Stimulated activated CD4-positive, alpha-beta T cell treated with anti-CD3 and anti-CD28 coated beads, TNF-alpha, amount 100 ng/mL, for 4 hours (primary cell): Measurements from ENCODE around the gene PRCD.
"Not testable (repeated sequence)": the region's sequence is repeated elsewhere in the genome, so short reads cannot be mapped to it uniquely, and the experiment has no call there.

Experiments used
- DNase-seq, 3 experiments: peaks; one replicate each; pipeline ENCODE4 v3.0.0-alpha.2; 2020; ENCODE audit warnings: low read depth in 3 of 3

Gene PRCD

DNA sequence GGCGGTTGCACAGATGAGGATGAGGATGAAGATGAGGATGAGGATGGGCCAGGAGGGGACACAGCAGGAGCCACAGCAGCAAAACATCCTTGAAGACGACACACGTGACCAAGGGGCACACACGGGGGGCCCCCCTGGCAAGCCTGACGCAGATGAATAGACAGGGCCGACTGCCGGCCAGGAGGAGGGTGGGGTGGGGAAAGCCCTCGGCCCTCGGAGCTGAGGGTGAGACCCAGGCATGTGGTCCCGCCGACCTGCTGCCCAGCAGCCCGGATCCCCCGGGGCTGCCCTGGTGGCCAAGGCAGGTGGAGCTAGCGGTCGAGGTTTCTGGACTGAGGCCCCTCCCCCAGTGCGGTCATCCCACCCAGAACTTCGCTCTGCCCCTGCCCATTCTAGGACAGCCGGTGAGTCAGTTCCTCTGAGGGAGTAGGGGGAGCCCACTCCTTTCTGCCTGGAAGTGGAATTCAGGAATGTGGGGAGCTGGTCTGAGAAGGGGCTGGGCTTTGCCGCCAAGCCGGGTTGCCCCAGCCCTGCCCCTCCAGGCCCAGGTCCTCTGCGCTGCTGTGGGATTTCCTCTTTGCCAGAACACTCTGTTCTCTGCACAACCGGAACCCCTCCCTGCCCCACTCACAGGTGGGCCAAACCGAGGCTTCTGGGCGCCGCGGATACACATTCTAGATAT, 12.3 kb upstream of the PRCD start:
- DNase-seq, result no peak

DNA sequence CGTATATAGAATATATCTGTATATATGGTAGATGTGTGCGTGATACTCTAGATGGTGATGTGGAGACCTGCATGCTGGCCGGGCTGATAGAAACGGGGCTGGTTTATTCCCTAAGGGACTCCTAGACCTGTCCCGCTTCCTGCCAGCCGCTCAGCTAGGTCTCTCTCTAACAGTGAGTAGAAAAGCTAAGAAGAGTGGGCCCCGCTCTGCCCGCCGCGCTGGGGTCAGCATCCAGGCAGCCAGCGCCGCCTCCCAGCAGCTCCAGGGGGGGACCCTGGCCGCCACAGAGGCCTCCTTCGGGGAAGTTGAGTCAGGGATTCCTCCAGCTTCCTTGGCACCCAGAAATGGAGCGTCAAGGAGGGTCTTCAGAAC, 11.7 kb upstream of the PRCD start:
- no peak for DNase-seq

DNA sequence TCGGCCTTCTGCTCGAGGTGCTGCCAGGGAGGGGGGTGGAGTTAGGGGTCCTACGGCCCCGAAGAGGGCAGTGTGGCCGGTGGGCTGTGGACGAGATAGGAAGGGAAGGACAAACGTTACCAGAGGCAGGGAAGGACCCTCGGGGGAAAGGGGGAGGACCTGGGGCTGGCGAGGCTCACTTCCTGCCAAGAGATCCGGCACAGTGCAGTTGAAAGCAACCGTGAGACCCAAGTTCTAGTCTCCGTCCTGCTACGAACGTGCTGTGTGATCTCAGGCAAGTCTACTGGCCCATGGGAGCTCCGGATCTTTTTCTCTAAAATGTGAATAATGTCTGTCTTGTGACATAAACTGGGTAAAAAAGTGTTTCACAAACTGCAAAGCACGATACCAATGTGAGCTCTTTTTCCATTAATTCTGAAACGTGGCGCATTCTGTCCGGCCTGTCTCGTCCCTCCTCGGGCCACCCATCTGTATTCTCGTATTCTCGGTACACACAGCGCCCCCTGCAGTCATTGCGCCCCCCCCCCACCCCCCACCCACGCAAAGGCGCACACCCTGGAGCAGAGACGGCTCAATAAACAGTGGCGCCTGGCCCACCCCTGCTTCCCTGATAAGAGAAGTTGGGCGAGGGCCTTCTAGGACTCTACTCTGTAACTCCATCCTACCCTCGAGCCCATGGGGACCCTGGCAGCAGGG, 11.2 kb upstream of the PRCD start:
- no peak for DNase-seq

DNA sequence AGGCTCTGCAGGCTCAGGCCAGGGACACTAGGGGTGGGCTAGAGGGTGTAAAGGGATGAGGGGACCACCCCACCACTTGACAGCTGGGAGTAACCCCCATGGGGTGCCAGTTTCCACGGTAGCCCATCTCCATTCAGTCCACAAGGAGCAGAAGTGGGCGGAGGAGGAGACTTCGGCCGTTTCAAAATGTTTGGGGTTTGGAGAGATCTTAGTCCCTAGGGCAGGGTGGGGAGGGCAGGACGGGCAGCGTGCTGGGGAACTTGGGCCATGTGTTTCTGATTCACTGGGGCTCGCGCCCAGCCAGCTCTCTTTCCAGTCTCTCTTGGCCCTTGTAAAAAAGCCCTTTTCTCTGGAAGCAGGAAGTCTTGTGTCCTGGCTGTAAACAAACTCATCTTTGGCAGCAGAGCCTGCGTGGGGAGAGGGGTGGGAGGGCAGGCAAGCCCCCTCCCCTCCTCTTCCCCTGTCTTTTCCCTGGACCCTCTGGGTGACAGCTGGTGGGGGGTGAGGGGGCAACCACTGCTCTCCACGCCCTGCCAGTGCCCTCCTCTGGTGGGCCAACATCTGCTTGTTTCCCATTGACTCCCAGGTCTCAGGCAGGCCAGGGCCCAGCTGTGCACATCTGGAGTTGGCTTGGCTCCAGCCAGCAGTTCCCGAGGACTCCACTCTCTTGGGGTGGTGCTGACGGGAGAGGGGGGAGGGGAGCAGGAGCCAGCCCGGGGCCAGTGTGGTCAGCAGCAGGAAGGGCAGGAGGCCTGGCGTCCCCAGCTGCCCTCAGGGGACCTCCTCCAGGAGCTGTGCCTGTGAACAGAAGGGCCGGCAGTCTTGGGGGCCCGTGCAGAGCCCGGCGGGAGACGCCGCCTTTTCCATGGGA, 10.4 kb upstream of the PRCD start:
- no peak for DNase-seq

DNA sequence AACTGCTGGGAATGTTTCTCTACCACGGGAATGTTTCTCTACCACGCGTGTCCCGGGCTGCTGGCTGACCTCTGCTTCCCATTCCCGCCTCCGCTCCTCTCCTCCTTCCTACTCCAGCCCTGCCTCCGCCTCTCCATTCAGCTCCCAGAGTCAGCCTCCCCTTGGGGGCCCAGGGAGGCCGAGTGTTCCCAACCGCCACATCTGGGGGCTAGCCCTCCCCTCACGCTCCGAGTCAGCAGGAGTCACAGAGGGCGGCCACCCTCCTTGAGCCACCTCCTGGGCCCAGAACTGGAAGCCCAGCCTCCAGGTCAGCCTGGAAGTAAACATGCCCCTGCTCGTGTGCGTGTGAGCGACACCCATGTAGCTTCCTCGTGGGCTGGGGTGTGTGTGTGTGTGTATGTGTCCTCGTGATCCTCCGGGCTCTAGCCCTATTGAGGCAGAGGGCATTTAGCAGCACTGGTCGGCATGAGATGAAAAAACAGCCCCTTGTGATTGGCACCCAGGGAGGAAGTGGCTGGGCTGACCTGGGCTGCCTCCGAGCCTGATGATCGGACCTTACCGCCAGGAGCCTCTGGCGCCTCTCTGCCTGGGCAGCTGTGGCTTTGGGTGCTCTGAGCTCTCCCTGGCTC, 9.6 kb upstream of the PRCD start:
- DNase-seq, result no peak

DNA sequence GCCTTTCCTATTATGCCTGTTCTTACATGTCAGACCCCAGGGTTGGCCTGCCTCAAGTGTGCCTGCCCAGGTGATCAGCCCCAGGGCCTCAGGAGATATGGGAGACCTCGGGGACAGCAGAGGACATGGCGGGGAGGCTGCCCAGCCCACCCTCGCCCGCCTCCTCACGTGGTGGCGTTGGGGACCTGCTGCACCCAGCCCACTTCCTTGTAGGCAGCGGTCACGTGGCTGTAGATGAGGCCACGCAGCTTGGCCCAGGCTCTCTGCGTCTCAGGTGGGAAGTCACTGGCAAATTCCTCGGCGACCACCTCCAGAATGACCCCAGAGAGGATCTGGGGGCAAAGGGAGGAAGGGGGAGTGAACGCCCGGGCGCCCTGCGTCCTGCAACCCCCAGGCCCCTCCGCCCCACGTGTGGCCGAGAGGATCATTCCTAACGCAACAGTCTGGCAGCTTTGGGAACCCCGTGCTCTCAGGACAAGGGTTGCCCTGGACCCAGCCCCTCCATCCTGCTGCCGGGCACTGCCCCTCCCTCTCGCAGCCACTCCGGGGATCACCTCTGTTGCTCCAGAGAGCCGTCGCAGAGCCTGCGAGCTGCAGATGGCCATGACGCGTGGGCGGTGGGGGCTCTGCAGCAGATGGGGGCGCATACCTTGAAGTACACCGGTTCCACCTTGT, 8.9 kb upstream of the PRCD start:
- DNase-seq, result no peak

DNA sequence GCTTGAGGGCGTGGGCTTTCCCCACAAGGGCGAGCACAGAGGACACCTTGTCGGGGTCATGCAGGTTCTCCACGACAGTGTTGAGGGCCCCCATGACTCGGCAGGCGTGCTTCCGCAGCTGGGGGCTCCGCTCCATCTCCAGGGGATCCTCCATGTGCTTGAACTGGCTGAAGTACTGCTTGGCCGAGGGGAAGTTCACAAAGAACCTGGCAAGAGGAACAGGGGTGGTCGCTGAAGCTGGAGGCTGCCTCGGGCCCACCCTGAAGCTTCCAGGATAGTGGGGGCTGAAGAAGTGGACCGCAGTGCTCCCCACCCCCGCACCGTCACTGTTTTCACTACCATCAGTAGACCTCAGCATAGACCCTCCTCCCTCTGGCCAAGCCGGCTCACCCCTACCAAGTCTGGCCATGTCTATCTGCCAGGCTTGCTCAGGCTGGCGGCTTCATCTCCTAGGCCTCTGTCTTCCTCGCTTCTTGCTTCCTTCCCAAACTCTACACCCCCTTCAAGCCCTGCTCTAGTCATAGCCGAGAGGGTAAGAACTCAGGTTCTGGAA, 8.3 kb upstream of the PRCD start:
- no peak for DNase-seq

DNA sequence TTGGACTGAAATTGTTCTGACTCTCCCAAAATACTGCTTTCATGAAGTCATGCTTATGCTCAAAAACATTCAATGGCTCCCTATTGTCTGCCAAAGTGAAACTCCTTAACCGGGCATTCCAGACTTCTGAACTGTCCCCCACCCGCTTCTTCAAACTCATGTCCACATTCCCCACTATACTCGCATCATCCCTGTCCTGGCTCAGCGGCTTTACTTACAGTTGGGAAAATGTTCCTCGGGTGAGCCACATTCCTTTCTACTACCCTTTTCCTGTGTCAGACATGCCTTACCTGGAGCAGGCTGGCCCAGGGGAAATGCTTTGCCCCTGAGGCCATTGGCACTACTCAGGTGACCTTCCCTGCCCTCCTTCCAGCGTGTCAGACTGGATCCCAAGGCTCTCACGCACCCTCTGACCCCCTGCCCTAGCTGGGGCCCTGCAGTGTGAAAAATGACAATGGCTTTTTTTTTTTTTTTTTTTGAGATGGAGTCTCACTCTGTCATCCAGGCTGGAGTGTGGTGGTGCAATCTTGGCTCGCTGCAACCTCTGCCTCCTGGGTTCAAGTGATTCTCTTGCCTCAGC, 7.7 kb upstream of the PRCD start:
- DNase-seq, result no peak

DNA sequence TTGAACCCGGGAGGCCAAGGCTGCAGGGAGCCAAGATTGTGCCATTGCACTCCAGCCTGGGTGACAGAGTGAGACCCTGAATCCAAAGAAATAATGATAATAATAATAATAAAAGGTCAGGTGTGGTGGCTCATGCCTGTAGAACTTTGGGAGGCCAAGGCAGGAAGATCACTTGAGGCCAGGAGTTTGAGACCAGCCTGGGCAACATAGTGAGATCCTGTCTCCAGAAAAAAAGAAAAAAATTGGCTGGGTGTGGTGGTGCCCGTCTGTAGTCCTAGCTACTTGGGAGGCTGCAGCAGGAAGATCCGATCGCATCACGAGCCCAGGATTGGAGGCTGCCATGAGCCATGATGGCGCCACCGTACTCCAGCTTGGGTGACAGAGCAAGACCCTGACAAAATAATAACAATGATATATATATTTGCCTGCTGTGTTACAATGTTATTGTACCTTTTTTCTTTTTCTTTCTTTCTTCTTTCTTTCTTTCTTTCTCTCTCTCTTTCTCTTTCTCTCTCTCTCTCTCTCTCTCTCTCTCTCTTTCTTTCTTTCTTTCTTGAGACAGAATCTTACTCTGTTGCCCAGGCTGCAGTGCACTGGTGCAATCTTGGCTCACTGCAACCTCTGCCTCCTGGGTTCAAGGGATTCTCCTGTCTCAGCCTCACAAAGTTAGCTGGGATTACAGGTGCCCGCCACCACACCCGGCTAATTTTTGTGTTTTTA, 6.0 kb upstream of the PRCD start:
- DNase-seq, result not testable (repeated sequence)

DNA sequence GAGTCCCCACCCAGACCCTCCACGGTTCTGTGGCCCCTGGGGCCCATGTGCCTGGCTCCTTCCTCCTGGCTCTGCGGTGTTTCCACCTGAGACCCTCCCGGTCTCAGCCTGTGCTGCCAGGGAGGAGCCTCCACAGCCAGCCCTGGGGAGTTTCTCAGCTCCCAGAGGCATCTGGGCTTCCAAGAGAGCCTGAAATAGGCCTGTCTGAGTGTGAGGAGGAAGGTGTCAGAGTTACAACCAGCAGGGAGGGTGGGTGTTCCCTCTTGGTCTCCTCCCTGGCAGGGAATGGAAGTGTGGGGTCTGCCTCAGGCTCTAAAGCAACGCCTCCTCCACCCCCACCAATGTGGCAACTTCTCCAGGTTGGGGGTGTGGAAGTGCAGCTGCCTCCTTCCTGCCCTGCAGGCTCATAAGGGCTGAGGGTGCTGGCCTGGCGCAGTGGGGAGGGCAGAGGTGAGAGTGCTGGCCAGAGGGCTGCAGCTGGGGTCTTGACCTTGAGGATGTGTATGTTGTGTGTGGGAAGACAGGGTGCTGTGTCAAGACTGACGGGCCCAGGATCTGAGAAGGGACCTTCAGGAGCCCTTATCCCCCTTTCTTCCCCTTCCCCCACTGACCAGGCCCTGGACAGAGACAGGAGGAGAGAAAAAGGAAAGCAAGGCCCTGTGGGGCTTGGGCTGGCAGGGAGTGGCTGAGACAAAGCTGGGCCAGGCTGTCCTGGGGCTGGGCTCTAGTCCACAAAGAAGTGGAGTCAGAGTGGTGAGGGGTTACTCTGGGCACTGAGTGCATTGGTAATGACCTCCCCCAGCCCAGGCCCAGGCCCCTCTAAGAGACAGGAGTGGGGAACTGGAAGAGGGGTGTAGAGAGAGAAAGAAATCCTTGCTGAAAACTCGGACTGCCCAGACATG, 4.8 kb upstream of the PRCD start:
- DNase-seq, result no peak

DNA sequence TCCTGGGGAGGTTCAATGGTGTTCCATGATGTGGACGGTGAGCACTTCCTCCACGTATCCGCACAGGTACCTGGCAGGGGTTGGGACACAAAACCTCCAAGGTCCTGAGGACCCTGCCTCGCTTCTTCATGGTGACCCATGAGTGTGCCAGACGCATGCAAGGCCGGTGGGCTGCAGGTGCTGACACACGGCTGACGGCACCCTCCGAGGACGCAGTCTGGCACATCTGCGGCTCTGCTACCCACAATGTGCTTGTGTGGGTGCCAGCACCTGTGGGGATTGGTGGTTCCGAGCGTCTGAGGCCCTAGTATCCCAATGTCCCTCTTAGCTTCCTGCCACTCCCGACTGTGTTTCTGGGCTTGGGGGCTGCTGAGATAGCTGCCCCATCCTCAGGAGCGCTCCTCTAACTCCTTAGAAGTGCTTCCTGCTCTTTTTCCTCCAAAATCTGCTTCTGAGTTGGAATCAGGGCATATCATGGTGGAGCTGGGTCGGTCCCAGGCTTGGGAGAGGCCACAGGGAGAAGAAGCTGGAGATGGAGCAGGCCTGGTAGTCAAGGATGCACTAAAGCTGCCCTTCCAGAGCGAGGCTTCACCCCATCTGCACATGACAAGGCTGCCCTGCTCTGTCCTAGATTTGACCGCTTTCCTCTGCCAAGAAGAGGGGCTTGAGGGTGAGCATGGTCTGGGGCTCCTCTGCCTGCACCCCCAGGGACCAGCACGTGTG, 3.9 kb upstream of the PRCD start:
- DNase-seq, result no peak

DNA sequence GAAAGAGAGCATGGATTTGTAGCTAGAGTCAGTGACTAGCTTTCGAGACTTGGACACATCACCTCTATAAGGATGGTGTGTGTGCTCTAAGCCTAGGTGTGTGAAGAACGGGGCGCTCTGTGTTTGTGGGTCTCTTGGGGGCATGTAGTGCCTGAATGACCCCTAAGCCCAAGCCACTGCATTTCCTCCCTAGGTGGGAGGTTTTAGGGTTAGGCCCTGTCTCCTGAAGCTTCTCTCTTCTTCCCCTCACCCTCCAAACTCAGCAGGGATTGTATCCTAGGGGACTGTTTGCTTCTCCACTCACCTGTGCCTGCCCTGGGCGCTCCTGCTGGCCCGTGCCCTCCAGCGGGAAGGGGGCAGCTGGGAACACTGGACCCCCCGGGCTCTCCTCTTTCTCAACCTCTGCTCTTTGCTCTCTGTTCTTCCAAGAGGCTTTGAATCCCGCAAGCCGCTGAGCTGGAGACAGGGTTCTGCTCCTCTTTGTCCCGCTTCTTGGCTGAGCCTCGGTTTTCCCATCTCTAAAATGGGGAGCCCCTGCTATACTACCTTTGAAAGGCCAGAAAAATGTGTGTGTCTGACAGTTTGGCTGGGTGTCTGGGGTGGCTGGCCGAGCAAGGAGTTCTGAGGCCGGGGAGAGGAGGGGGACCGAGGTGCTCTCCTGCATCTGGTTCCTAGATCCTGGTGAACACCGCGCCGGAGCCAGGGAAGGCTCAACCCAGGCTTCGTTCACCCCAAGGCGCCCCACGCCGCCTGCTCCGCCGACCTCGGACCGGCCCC, 3.1 kb upstream of the PRCD start:
- no peak for DNase-seq

DNA sequence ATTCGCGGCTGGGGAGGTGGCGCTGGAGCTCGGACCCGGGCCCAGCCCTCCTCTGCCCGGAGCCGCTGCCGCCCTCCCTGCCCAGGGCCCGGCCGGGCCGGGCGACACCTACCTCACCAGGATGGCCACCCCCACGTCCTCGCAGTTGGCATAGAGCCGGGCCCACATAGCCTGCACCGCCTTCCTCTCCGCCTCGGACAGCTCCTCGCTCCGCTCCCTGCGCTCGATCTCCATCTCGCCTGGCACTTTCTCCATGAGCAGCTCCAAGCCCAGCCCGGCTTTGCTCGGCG, 2.6 kb upstream of the PRCD start:
- no peak for DNase-seq

DNA sequence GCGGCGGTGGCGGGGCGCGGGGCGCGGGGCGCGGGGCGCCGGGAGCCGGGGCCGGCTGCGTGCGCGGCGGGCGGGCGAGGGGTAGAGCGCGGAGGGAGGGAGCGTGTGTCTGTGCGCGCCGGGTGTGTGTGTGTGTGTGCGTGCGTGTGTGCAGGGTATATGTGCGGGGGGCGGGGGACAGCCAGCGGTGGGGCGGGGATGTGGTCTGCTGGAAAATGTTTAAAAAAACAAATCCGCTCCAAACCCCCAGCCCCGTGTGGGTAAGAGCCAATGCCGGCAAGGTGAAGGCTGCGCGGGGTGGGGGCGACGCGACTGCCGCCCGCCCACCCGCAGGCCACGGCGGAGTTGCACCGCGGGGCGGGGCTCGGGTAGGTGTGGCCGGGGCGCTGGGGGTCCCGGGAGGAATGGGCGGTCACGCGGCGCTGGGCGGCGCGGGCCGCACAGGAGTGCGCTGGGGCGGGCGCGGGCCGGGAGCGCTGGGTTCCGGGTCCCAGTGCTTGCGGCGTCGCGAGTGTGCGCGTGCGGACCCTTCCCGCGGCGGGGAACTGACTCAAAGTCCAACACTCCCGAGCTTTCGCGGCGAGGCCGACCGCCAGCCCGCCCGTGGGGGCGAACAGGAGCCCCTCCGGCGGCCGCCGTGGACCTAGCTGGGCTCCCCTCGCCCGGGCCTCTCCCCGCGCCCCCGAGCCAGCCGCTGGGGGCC, 2.1 kb upstream of the PRCD start, which contains the start of gene CYGB:
TSS of gene CYGB (minus strand) at position 132 of the 703 bp plus-strand sequence. CDS start 167 bp downstream, outside the sequence.
- no peak for DNase-seq

DNA sequence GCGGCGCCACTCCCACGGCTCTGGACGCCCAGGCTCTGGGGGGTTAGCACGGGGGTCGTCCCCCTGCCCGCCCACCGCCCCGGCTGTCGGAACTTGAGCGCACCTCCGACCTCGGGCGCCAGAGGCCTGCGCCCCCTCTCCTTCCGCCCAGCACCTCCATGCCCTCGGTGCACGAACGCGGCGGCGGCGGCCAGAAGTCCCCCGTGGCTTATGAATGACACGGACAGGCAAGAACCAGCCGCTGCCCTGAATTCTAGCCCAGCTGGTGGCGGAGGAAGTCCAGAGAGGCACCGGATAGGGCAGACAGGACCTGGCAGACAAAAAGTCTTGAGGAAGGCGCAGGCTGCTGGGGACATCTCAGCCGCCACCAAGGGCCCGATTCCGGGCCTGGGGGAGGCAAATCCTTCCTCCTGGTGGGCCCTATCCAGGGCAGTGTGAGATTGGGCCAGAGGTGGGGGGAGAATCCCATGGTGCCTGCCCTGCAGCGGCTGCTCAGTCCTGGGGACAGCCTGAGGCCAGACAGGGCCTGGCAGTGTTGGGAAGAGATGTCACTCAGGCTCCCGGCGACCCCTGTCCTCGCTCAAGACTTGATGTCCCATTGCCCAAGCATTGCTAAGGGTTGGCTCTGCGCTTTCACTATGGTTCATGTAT, 1.4 kb upstream of the PRCD start:
- no peak for DNase-seq

DNA sequence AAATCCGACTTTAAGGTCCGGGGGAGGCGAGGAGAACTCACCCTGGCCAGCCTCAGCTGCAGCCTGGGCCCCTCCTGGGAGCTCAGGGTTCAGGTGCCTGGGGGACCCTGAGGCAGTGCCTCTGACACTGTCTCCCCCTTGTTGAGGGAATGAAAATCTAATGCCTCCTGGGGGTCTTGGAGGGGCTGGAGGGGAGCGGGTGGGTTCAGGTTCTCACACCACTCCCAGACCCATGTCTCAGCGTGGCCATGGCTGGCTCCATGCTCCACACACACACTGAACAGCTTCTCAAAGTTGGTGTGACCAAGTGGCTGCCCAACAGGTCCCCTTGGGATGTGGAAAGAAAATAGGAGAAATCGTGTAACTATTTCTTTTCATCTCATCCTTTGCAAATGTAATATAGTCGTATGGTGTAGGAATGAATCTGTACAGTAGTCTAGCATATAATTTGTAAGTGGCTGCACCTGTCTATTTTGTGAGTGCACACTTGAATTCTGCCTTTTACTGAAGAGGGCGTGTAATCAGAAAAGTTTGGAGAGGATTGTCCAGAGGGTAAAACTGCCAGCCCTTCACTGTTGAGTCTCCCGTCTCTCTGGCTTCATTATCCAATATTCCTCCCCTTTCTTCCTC, 788 bp upstream of the PRCD start:
- no peak for DNase-seq
